Vagina (tissue), 2 donors: ENCODE measurements around the gene CLEC4G. TPM values are rescaled to one million over a fixed set of nuclear protein-coding genes. Genes with fewer than 3 reads are reported as not detected.
A peak's percentile ranks its signal among the peaks of the same experiment; 100 is the strongest.

Experiments used
- DNase-seq, 2 donors: peaks; one replicate each; pipeline ENCODE4 v3.0.0-alpha.2; 2017; ENCODE audit errors: extremely low spot score in 2 of 2
- H3K27ac ChIP-seq: fragments of 200-600 bp; sonication (generic); one replicate; pipeline ENCODE4 v1.5.1; 2019
- H3K27me3 ChIP-seq: fragments of 200-600 bp; sonication (generic); one replicate; pipeline ENCODE4 v1.5.1; 2019
- H3K36me3 ChIP-seq, 2 donors: fragments of 200-600 bp; sonication (generic); one replicate each; pipeline ENCODE4 v1.5.1; 2017 to 2019
- H3K4me1 ChIP-seq: fragments of 200-600 bp; sonication (generic); one replicate; pipeline ENCODE4 v1.5.1; 2019
- H3K4me3 ChIP-seq, 2 donors: fragments of 200-600 bp; sonication (generic); 1 replicate in 1 of 2; 2 replicates in 1 of 2; pipeline ENCODE4 v1.5.1; 2016 to 2019
- H3K9me3 ChIP-seq: fragments of 200-600 bp; sonication (generic); one replicate; pipeline ENCODE4 v1.5.1; 2019
- POLR2A ChIP-seq, 2 donors: fragments of 450-650 bp; IDR thresholded peaks; one replicate each; pipeline ENCODE4 v1.6.1; 2017; ENCODE audit warnings: antibody characterized with exemption in 2 of 2, mild to moderate bottlenecking in 2 of 2, moderate library complexity in 2 of 2
- POLR2AphosphoS5 ChIP-seq, 2 donors: sonication (generic); formaldehyde crosslinking; IDR thresholded peaks; one replicate each; pipeline ENCODE4 v1.9.0; 2017; ENCODE audit warnings: antibody characterized with exemption in 2 of 2, mild to moderate bottlenecking in 2 of 2, low read depth in 1 of 2; ENCODE audit not compliant: insufficient read depth in 1 of 2
- intact Hi-C: fragments of 100-400 bp; cut with DNase I; formaldehyde crosslinking; loops from one replicate; pipeline ENCODE4 v1.15.1; 2023
- total RNA-seq: library from RNA; depleted of rRNA; stranded (reverse); fragments of >200 nt; gene quantifications from one replicate; pipeline ENCODE4 v1.2.3, GENCODE V29; 2016
- TF ChIP-seq, protein P1 (sequence below), 3 experiments: fragments of 450-650 bp in 2 of 3; fragments of 200-600 bp in 1 of 3; sonication (generic) in 1 of 3; IDR thresholded peaks; one replicate each; pipeline ENCODE4 v1.5.1; 2017 to 2019; ENCODE audit warnings: antibody characterized with exemption in 3 of 3, mild to moderate bottlenecking in 2 of 3, moderate library complexity in 2 of 3

The CLEC4G gene
- total RNA-seq, 1 donor from 2014 or later, result 0.98 TPM

DNA sequence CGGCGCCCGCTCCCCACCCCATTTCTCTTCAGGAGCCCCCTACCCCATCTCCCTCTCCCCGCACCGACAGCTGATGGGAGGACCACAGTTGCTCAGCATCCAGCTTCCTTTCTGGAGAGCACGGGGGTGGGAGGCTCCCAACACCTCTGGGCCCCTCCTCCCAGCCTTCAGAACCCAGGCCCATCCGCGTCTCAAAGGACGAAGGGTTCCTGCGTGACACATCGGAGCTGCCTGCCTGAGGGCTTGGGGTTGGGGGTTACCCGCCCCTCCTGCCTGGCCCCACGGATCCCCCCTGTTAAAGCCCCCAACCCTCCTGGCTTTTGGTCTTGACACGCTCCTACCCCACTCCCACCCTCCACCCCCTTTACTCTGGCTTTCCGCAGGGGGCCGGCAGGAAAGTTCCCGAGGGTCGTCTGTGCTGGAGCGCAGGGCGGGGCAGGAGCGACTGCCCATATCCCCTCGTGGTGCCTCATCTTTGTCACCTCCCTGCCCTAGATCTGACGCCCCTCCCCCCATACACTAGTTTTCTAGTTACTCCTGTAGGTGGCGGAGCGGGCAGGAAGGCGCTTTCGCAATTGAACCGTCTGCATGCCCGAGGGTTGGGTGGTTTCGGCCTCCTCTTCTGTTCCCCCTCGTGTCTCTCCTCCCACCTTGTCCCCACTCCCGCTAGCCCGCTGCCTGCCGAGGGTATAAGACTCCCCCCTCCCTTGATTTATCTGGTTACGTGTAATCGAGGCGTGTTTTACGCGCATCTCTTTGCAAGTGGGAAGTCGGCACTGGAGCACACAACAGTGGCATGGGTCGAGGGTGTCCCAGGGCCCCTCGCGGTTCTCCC, 50.4 kb downstream of the CLEC4G start:
- Histone ChIP-seq H3K27me3 (no peaks in the 10 kb centered on the region), H3K4me3 (peak overlapping the region; percentile 89 to 100), H3K9me3 (no peaks in the 10 kb centered on the region), H3K27ac (peak overlapping the region; percentile 91), H3K36me3 (peaks cover 0 to 23% of the 10 kb centered on the region in 2 donors), H3K4me1 (peaks cover 19% of the 10 kb centered on the region)
- intact Hi-C loops, result loop anchor here (10.0 kb wide), 1 partner anchor 587 kb away; no protein-coding TSS in a partner anchor
- no peak for DNase-seq
- TF ChIP-seq, protein P1, sequence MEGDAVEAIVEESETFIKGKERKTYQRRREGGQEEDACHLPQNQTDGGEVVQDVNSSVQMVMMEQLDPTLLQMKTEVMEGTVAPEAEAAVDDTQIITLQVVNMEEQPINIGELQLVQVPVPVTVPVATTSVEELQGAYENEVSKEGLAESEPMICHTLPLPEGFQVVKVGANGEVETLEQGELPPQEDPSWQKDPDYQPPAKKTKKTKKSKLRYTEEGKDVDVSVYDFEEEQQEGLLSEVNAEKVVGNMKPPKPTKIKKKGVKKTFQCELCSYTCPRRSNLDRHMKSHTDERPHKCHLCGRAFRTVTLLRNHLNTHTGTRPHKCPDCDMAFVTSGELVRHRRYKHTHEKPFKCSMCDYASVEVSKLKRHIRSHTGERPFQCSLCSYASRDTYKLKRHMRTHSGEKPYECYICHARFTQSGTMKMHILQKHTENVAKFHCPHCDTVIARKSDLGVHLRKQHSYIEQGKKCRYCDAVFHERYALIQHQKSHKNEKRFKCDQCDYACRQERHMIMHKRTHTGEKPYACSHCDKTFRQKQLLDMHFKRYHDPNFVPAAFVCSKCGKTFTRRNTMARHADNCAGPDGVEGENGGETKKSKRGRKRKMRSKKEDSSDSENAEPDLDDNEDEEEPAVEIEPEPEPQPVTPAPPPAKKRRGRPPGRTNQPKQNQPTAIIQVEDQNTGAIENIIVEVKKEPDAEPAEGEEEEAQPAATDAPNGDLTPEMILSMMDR (IDR thresholded peaks at IDR 0.05), result peak; percentile 16 to 22 (median 17)
- TF ChIP-seq POLR2AphosphoS5 (IDR thresholded peaks at IDR 0.05; ENCODE audit: insufficient read depth in 1 of 2, low read depth in 1 of 2), result peak in 1 of 2 donors; percentile 24
- TF ChIP-seq POLR2A (IDR thresholded peaks at IDR 0.05), result no peak

DNA sequence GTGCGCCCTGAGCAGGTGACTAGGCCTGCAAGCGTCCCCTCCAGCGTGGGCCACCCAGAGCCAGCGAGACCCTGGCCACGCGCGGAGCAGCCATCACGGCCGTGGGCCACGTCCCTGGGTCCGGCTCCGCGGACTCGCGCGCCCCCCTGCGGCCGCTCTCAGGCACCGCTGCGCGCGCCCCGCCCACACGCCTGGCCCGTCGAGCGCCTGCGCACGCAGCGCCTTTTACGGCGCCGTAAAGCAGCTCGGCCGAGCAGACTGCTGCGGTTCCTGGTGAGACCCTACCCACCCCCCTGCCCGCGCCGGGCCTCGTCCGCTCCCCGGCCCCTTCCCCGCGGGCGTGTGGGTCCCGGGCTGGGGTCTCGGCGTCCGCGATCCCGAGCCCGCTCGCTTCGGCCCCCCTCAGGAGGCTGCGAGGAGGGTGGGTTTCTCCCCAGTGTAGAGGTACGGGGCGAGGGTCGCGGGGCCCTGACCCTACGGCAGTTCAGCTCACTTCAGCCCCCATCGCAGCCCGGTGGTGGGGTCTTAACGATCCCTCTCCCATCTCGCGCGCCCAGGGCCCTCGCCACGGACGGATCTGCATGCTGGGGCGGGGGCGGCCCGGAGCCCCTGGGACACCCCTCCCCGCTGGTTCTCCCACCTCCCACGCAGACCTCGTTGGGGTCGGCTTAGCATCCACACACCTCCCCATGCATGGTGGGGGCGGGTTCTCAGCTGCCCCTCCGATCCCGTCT, 51.1 kb downstream of the CLEC4G start, which contains the start of gene TRAPPC5:
TRAPPC5 (plus strand) TSS at position 228 of the 734 bp plus-strand sequence. CDS start 1,421 bp downstream, outside the sequence.
- Histone ChIP-seq H3K4me1 (peaks cover 19% of the 10 kb centered on the region), H3K36me3 (peaks cover 0 to 23% of the 10 kb centered on the region in 2 donors), H3K27ac (peak within 1 kb of the TSS; percentile 91), H3K4me3 (peak within 1 kb of the TSS; percentile 89 to 100), H3K9me3 (no peaks in the 10 kb centered on the region), H3K27me3 (no peaks in the 10 kb centered on the region)
- DNase-seq, result no peak
- TF ChIP-seq, protein P1 (IDR thresholded peaks at IDR 0.05), result peak; percentile 79 to 98 (median 93)
- TF ChIP-seq POLR2AphosphoS5 (IDR thresholded peaks at IDR 0.05; ENCODE audit: insufficient read depth in 1 of 2, low read depth in 1 of 2) (peak in 1 of 2 donors; percentile 68), POLR2A (IDR thresholded peaks at IDR 0.05) (peak in 1 of 2 donors; percentile 38)
- intact Hi-C loops, result loop anchor here (10.0 kb wide), 1 partner anchor 586 kb away; no protein-coding TSS in a partner anchor

DNA sequence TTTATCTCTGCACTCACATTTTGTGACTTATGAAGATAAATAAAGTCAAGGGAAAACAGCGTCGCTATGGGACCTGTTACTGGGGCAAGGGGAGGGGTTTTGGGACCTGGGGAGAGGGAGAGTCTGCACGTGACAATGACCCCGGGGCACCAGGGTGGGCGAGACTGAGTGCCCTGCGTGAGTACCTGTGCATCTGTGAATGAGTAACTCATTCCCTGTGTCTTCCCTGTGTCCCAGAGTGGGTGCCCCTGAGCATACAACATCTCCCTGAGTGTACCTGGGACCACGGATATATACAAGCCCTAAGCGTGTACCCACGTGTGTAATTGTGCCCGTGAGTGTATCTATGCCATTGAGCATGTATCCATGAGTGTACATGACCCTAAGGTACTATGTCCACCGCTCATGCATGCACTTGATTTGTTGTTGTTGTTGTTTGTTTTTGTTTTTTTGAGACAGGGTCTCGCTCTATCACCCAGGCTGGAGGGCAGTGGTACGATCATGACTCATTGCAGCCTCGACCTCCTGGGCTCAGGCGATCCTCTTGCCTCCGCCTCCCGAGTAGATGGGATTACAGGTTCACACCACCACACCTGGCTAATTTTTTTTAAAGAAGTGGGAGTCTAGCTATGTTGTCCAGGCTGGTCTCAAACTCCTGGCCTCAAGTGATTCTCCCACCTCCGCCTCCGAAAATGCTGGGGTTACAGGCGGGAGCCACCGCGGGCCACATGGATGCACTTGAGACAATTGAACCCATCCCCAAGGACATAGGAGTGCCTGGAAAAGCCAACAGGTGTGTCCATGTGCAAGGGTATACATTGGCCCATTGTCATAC, 51.9 kb downstream of the CLEC4G start:
- DNase-seq, result no peak
- H3K4me1 ChIP-seq, result peaks cover 19% of the 10 kb centered on the region
- peak overlapping the region; percentile 89 to 100 for H3K4me3 ChIP-seq
- peaks cover 0 to 23% of the 10 kb centered on the region in 2 donors for H3K36me3 ChIP-seq
- no peaks in the 10 kb centered on the region for H3K27me3 ChIP-seq
- intact Hi-C loops, result loop anchor here (10.0 kb wide), 1 partner anchor 585 kb away; no protein-coding TSS in a partner anchor
- peak overlapping the region; percentile 91 for H3K27ac ChIP-seq
- H3K9me3 ChIP-seq, result no peaks in the 10 kb centered on the region
- TF ChIP-seq, protein P1 (IDR thresholded peaks at IDR 0.05), result no peak
- no peak for TF ChIP-seq POLR2AphosphoS5 (IDR thresholded peaks at IDR 0.05; ENCODE audit: insufficient read depth in 1 of 2, low read depth in 1 of 2)

DNA sequence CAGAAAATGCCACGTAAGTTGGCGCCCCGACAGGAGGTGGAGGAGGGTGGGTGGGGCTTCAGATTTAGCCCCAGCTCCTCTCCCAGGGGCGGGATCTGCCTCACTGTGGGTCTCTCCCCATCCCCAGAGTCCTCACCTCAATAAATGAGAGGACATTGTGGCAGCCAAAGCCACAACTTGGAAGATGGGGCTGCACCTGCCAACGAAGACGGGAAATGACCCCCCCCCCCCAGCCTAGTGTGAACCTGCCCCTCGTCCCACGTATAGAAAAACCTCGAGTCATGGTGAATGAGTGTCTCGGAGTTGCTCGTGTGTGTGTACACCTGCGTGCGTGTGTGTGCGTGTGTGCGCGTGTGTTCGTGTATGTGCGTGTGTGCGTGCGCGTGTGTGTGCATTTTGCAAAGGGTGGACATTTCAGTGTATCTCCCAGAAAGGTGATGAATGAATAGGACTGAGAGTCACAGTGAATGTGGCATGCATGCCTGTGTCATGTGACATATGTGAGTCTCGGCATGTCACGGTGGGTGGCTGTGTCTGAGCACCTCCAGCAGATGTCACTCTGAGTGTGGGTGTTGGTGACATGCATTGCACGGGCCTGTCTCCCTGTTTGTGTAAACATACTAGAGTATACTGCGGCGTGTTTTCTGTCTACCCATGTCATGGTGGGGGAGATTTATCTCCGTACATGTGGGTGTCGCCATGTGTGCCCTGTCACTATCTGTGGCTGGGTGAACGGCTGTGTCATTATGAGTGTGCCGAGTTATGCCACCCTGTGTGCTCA, 52.7 kb downstream of the CLEC4G start:
- no peak for TF ChIP-seq POLR2AphosphoS5 (IDR thresholded peaks at IDR 0.05; ENCODE audit: insufficient read depth in 1 of 2, low read depth in 1 of 2)
- TF ChIP-seq, protein P1 (IDR thresholded peaks at IDR 0.05), result no peak
- TF ChIP-seq POLR2A (IDR thresholded peaks at IDR 0.05), result no peak
- Histone ChIP-seq H3K9me3 (no peaks in the 10 kb centered on the region), H3K27me3 (no peaks in the 10 kb centered on the region), H3K4me1 (peaks cover 19% of the 10 kb centered on the region), H3K27ac (no peak overlapping the region), H3K36me3 (peaks cover 0 to 17% of the 10 kb centered on the region in 2 donors), H3K4me3 (no peak overlapping the region)
- DNase-seq, result no peak
- intact Hi-C loops, result no loop called here
